Psoas muscle (tissue), 8 donors: Measurements from ENCODE around the gene ZSCAN16. TPM values are rescaled to one million over a fixed set of nuclear protein-coding genes. Genes with fewer than 3 reads are reported as not detected.

Experiments
- ATAC-seq, 4 donors: fragments of 200-7000 bp; cut with Tn5 transposase; one replicate each; pipeline ENCODE4 v1.9.1; 2020; ENCODE audit warnings: moderate library complexity in 3 of 4, mild to moderate bottlenecking in 2 of 4
- DNase-seq, 2 donors: peaks; one replicate each; pipeline ENCODE4 v3.0.0-alpha.2; 2020
- H3K27ac ChIP-seq: fragments of 200-600 bp; one replicate; pipeline ENCODE4 v1.8.0; 2022
- H3K27me3 ChIP-seq, 3 donors: fragments of 200-600 bp in 1 of 3; one replicate each; pipeline versions ENCODE4 v1.6.1 to v1.8.0; 2013 to 2022; ENCODE audit warnings: low read length in 2 of 3, mild to moderate bottlenecking in 2 of 3, moderate library complexity in 1 of 3; ENCODE audit not compliant: insufficient read depth in 3 of 3
- H3K36me3 ChIP-seq, 2 donors: fragments of 200-600 bp in 1 of 2; one replicate each; pipeline versions ENCODE4 v1.6.1 to v1.8.0; 2013 to 2022; ENCODE audit warnings: low read depth in 1 of 2, mild to moderate bottlenecking in 1 of 2, moderate library complexity in 1 of 2; ENCODE audit not compliant: insufficient read depth in 1 of 2
- H3K4me1 ChIP-seq: fragments of 200-600 bp; one replicate; pipeline ENCODE4 v1.8.0; 2022
- H3K4me3 ChIP-seq: fragments of 200-600 bp; one replicate; pipeline ENCODE4 v1.8.0; 2022; ENCODE audit warnings: mild to moderate bottlenecking
- H3K9me3 ChIP-seq: fragments of 200-600 bp; one replicate; pipeline ENCODE4 v1.8.0; 2022
- CTCF ChIP-seq: fragments of 200-600 bp; IDR thresholded peaks from one replicate; pipeline ENCODE4 v1.8.0; 2022; ENCODE audit warnings: antibody characterized with exemption
- WGBS, 3 donors: extraction: QIAGEN DNeasy Blood & Tissue Kit; methylation state at CpG; one replicate each; pipeline versions ENCODE4 v1.1.6 to v1.1.7; 2013; 5-methylcytosine and 5-hydroxymethylcytosine counted together
- intact Hi-C, 2 donors: fragments of 100-400 bp; cut with DNase I; formaldehyde crosslinking; loops; one replicate each; pipeline versions ENCODE4 v1.11.0 to v1.14.2; 2022
- polyA plus RNA-seq, 3 donors: library from polyadenylated mRNA; stranded (reverse); fragments of 200-250 nt; gene quantifications; one replicate each; pipeline ENCODE4 v1.2.3, GENCODE V29; 2013
- total RNA-seq, 4 donors: library from RNA; stranded (reverse); fragmentation: NEBNext Ultra II Directional in 2 of 4; extraction: Animal tissue kit (Norgen Biotek cat#: 25700) in 2 of 4; gene quantifications; one replicate each; pipeline versions ENCODE4 v1.2.1 to v1.2.4, GENCODE V29; 2021 to 2023
- donor health status: healthy with polysubstance abuse.
- donor health status: DM: no; HTN: no; CAD: no; lungs with moderate emphysema.
- donor health status: Bipolar disorder and iron deficiency.
- donor health status: healthy.
- donor health status: DM: yes; HTN: yes; CAD: no.
- donor health status: DM: no; HTN: no; CAD: no.
- donor health status: DM: no; HTN: no; CAD: no.
- donor health status: DM: yes; HTN: yes; CAD: no.

The ZSCAN16 gene
- total and polyA plus RNA-seq, 7 donors = 0.96 to 7.1 (median 2.0) TPM

GRCh38 chr6:28172006-28172405, 47.6 kb downstream of the ZSCAN16 start:
- H3K27ac ChIP-seq = no peak overlapping the region
- DNase-seq = no peak
- no peak for TF ChIP-seq CTCF
- no peak for ATAC-seq
- intact Hi-C loops = no loop called here
- WGBS, 3 donors = 82 to 98% (median 86%) methylated on average over 2 of the region's 2 CpGs
- H3K9me3 ChIP-seq = peaks cover 5% of the 10 kb centered on the region
- no peaks in the 10 kb centered on the region for H3K27me3 ChIP-seq
- peaks cover 0 to 34% of the 10 kb centered on the region in 2 donors for H3K36me3 ChIP-seq
- H3K4me1 ChIP-seq = no peaks in the 10 kb centered on the region
- no peak overlapping the region for H3K4me3 ChIP-seq

GRCh38 chr6:28176373-28176772, 52.0 kb downstream of the ZSCAN16 start:
- Histone ChIP-seq H3K9me3 (peaks cover 5% of the 10 kb centered on the region), H3K27me3 (no peaks in the 10 kb centered on the region), H3K4me1 (no peaks in the 10 kb centered on the region), H3K4me3 (no peak overlapping the region), H3K36me3 (peaks cover 0 to 6% of the 10 kb centered on the region in 2 donors), H3K27ac (no peak overlapping the region)
- no peak for DNase-seq
- WGBS, 3 donors = 93 to 100% (median 94%) methylated on average over 1 of the region's 1 CpG
- no peak for TF ChIP-seq CTCF
- intact Hi-C loops = no loop called here
- no peak for ATAC-seq

Other genes with a start within 250 kb of the ZSCAN16 start
- not detected for gene OR2B2, start 212.2 kb upstream of the ZSCAN16 start, total RNA-seq
- not detected for gene OR2B2, start 212.2 kb upstream of the ZSCAN16 start, polyA plus RNA-seq
- not detected for gene OR2B6, start 167.4 kb upstream of the ZSCAN16 start, total RNA-seq
- under 1 TPM in 1 of 3 donors, not detected in 2; 0.06 TPM for gene OR2B6, start 167.4 kb upstream of the ZSCAN16 start, polyA plus RNA-seq
- under 1 TPM in 3 of 4 donors, not detected in 1; 0.14 to 0.48 (median 0.30) TPM for gene ZNF165, start 44.0 kb upstream of the ZSCAN16 start, total RNA-seq
- under 1 TPM; 0.31 to 0.35 (median 0.31) TPM for gene ZNF165, start 44.0 kb upstream of the ZSCAN16 start, polyA plus RNA-seq
- gene ZKSCAN8, start 17.3 kb downstream of the ZSCAN16 start, total RNA-seq = 10 to 100 TPM in 2 of 4 donors, 1 to 10 TPM in 2; 7.7 to 12.5 (median 9.2) TPM
- 1 to 10 TPM; 1.6 to 8.2 (median 3.1) TPM for gene ZKSCAN8, start 17.3 kb downstream of the ZSCAN16 start, polyA plus RNA-seq
- gene ZSCAN9, start 100.7 kb downstream of the ZSCAN16 start, total RNA-seq = 1 to 10 TPM; 5.2 to 6.9 (median 6.3) TPM
- 10 to 100 TPM in 1 of 3 donors, 1 to 10 TPM in 2; 3.9 to 10.4 (median 7.4) TPM for gene ZSCAN9, start 100.7 kb downstream of the ZSCAN16 start, polyA plus RNA-seq
- gene ZKSCAN4, start 127.7 kb downstream of the ZSCAN16 start, total RNA-seq = 1 to 10 TPM; 1.0 to 2.2 (median 1.8) TPM
- gene ZKSCAN4, start 127.7 kb downstream of the ZSCAN16 start, polyA plus RNA-seq = 1 to 10 TPM in 2 of 3 donors, under 1 TPM in 1; 0.83 to 2.2 (median 1.2) TPM
- 1 to 10 TPM; 5.0 to 9.4 (median 6.0) TPM for gene NKAPL, start 134.7 kb downstream of the ZSCAN16 start, total RNA-seq
- 10 to 100 TPM in 2 of 3 donors, 1 to 10 TPM in 1; 8.1 to 27.3 (median 17.1) TPM for gene NKAPL, start 134.7 kb downstream of the ZSCAN16 start, polyA plus RNA-seq
- gene ZSCAN26, start 142.5 kb downstream of the ZSCAN16 start, total RNA-seq = 10 to 100 TPM in 2 of 4 donors, 1 to 10 TPM in 2; 6.9 to 12.9 (median 10.1) TPM
- 1 to 10 TPM; 4.2 to 8.0 (median 6.4) TPM for gene ZSCAN26, start 142.5 kb downstream of the ZSCAN16 start, polyA plus RNA-seq
- gene PGBD1, start 157.0 kb downstream of the ZSCAN16 start, total RNA-seq = 1 to 10 TPM in 3 of 4 donors, under 1 TPM in 1; 0.93 to 2.6 (median 1.3) TPM
- gene PGBD1, start 157.0 kb downstream of the ZSCAN16 start, polyA plus RNA-seq = 1 to 10 TPM in 1 of 3 donors, under 1 TPM in 2; 0.62 to 1.3 (median 0.79) TPM
- 10 to 100 TPM in 1 of 4 donors, 1 to 10 TPM in 3; 4.8 to 10.8 (median 7.7) TPM for gene ZSCAN31, start 211.5 kb downstream of the ZSCAN16 start, total RNA-seq
- 1 to 10 TPM; 1.8 to 3.7 (median 2.3) TPM for gene ZSCAN31, start 211.5 kb downstream of the ZSCAN16 start, polyA plus RNA-seq
- gene ZKSCAN3, start 225.3 kb downstream of the ZSCAN16 start, total RNA-seq = 1 to 10 TPM; 1.5 to 4.6 (median 2.9) TPM
- 1 to 10 TPM; 1.3 to 2.9 (median 1.5) TPM for gene ZKSCAN3, start 225.3 kb downstream of the ZSCAN16 start, polyA plus RNA-seq